ENCODE results near the gene DCUN1D5.

DCUN1D5 gene

GRCh38 chr11:103067118-103067517, 24.8 kb downstream of the DCUN1D5 start:
- H3K9ac ChIP-seq (ENCODE audit: low read depth in 1 of 2, low read length in 2 of 2), result no peak overlapping the region
- no peaks in the 10 kb centered on the region for H3K9me3 ChIP-seq (ENCODE audit: control insufficient read depth in 1 of 2, low read length in 2 of 2)
- peaks cover 9 to 18% of the 10 kb centered on the region in 2 donors for H3K36me3 ChIP-seq (ENCODE audit: control insufficient read depth in 1 of 2, insufficient read depth in 2 of 2, low read length in 2 of 2)
- H3K4me1 ChIP-seq (ENCODE audit: control insufficient read depth in 1 of 2, insufficient read depth in 2 of 2, low read length in 2 of 2), result peaks cover 4 to 19% of the 10 kb centered on the region in 2 donors
- H3K27ac ChIP-seq (ENCODE audit: low read depth, low read length), result no peak overlapping the region
- H3K4me3 ChIP-seq (ENCODE audit: low read depth in 1 of 2, low read length in 2 of 2), result no peak overlapping the region
- no peaks in the 10 kb centered on the region for H3K27me3 ChIP-seq (ENCODE audit: control insufficient read depth in 1 of 2, insufficient read depth in 2 of 2, low read length in 2 of 2)

DNA sequence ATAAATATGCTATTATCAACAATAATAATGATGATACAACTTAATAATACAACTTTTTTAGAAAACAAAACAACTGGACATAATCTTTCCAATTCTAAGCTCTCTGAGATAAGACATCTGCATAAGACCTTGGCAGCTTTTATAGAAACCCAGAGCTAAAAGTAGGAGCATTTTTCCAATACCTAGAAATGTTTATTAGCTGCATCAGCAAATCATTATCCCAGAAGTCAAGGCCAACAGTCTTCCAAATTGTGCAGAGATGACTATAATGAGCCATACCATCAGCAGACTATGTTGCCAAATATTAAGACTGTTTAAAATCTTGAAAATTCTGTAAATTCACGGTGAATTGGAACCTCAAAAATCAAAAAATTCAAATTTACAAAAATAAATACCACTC, 30.3 kb downstream of the DCUN1D5 start:
- Histone ChIP-seq H3K4me1 (ENCODE audit: control insufficient read depth in 1 of 2, insufficient read depth in 2 of 2, low read length in 2 of 2) (no peaks in the 10 kb centered on the region), H3K4me3 (ENCODE audit: low read depth in 1 of 2, low read length in 2 of 2) (no peak overlapping the region), H3K36me3 (ENCODE audit: control insufficient read depth in 1 of 2, insufficient read depth in 2 of 2, low read length in 2 of 2) (peaks cover 13 to 30% of the 10 kb centered on the region in 2 donors), H3K9me3 (ENCODE audit: control insufficient read depth in 1 of 2, low read length in 2 of 2) (no peaks in the 10 kb centered on the region), H3K27me3 (ENCODE audit: control insufficient read depth in 1 of 2, insufficient read depth in 2 of 2, low read length in 2 of 2) (no peaks in the 10 kb centered on the region), H3K9ac (ENCODE audit: low read depth in 1 of 2, low read length in 2 of 2) (no peak overlapping the region), H3K27ac (ENCODE audit: low read depth, low read length) (no peak overlapping the region)

GRCh38 chr11:103055221-103055890, 36.6 kb downstream of the DCUN1D5 start:
- Histone ChIP-seq H3K27me3 (ENCODE audit: control insufficient read depth in 1 of 2, insufficient read depth in 2 of 2, low read length in 2 of 2) (no peaks in the 10 kb centered on the region), H3K4me1 (ENCODE audit: control insufficient read depth in 1 of 2, insufficient read depth in 2 of 2, low read length in 2 of 2) (peaks cover 0 to 7% of the 10 kb centered on the region in 2 donors), H3K36me3 (ENCODE audit: control insufficient read depth in 1 of 2, insufficient read depth in 2 of 2, low read length in 2 of 2) (peaks cover 3 to 4% of the 10 kb centered on the region in 2 donors), H3K9ac (ENCODE audit: low read depth in 1 of 2, low read length in 2 of 2) (no peak overlapping the region), H3K9me3 (ENCODE audit: control insufficient read depth in 1 of 2, low read length in 2 of 2) (no peaks in the 10 kb centered on the region), H3K27ac (ENCODE audit: low read depth, low read length) (no peak overlapping the region), H3K4me3 (ENCODE audit: low read depth in 1 of 2, low read length in 2 of 2) (no peak overlapping the region)

DNA sequence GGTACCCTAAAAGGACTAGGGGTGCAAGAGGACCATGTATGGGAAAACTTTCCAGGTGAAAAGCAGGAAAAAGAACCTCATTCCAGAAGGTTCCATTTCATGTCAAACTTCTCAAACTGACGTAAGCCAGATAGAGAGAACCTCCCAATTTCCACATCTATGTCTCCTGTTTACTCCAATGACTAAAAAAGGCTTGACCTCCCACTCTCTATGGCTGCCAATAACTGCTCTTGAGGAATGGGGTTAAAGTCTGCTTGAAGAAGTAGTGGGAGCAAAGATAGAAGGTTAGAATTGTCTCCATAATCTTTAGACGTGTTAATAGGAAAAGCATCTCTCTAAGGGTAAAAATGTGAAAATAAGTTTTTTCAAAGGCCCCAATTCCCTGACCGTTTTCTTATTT, 38.0 kb downstream of the DCUN1D5 start:
- H3K27ac ChIP-seq (ENCODE audit: low read depth, low read length), result no peak overlapping the region
- no peak overlapping the region for H3K4me3 ChIP-seq (ENCODE audit: low read depth in 1 of 2, low read length in 2 of 2)
- H3K4me1 ChIP-seq (ENCODE audit: control insufficient read depth in 1 of 2, insufficient read depth in 2 of 2, low read length in 2 of 2), result peaks cover 0 to 7% of the 10 kb centered on the region in 2 donors
- H3K9me3 ChIP-seq (ENCODE audit: control insufficient read depth in 1 of 2, low read length in 2 of 2), result no peaks in the 10 kb centered on the region
- no peak overlapping the region for H3K9ac ChIP-seq (ENCODE audit: low read depth in 1 of 2, low read length in 2 of 2)
- no peaks in the 10 kb centered on the region for H3K36me3 ChIP-seq (ENCODE audit: control insufficient read depth in 1 of 2, insufficient read depth in 2 of 2, low read length in 2 of 2)
- H3K27me3 ChIP-seq (ENCODE audit: control insufficient read depth in 1 of 2, insufficient read depth in 2 of 2, low read length in 2 of 2), result no peaks in the 10 kb centered on the region

GRCh38 chr11:103051981-103052380, 40.0 kb downstream of the DCUN1D5 start:
- Histone ChIP-seq H3K4me1 (ENCODE audit: control insufficient read depth in 1 of 2, insufficient read depth in 2 of 2, low read length in 2 of 2) (peaks cover 0 to 7% of the 10 kb centered on the region in 2 donors), H3K9me3 (ENCODE audit: control insufficient read depth in 1 of 2, low read length in 2 of 2) (no peaks in the 10 kb centered on the region), H3K4me3 (ENCODE audit: low read depth in 1 of 2, low read length in 2 of 2) (no peak overlapping the region), H3K27ac (ENCODE audit: low read depth, low read length) (no peak overlapping the region), H3K36me3 (ENCODE audit: control insufficient read depth in 1 of 2, insufficient read depth in 2 of 2, low read length in 2 of 2) (no peaks in the 10 kb centered on the region), H3K27me3 (ENCODE audit: control insufficient read depth in 1 of 2, insufficient read depth in 2 of 2, low read length in 2 of 2) (no peaks in the 10 kb centered on the region), H3K9ac (ENCODE audit: low read depth in 1 of 2, low read length in 2 of 2) (no peak overlapping the region)

- H3K9ac ChIP-seq (ENCODE audit: low read depth in 1 of 2, low read length in 2 of 2), result no peak overlapping the region
- no peak overlapping the region for H3K27ac ChIP-seq (ENCODE audit: low read depth, low read length)
- H3K4me3 ChIP-seq (ENCODE audit: low read depth in 1 of 2, low read length in 2 of 2), result no peak overlapping the region
- H3K9me3 ChIP-seq (ENCODE audit: control insufficient read depth in 1 of 2, low read length in 2 of 2), result no peaks in the 10 kb centered on the region
- no peaks in the 10 kb centered on the region for H3K36me3 ChIP-seq (ENCODE audit: control insufficient read depth in 1 of 2, insufficient read depth in 2 of 2, low read length in 2 of 2)
- H3K4me1 ChIP-seq (ENCODE audit: control insufficient read depth in 1 of 2, insufficient read depth in 2 of 2, low read length in 2 of 2), result peaks cover 0 to 7% of the 10 kb centered on the region in 2 donors
- H3K27me3 ChIP-seq (ENCODE audit: control insufficient read depth in 1 of 2, insufficient read depth in 2 of 2, low read length in 2 of 2), result no peaks in the 10 kb centered on the region
Measured at GRCh38 chr11:103051151-103051801, 40.7 kb downstream of the DCUN1D5 start.

- Histone ChIP-seq H3K4me3 (ENCODE audit: low read depth in 1 of 2, low read length in 2 of 2) (no peak overlapping the region), H3K27me3 (ENCODE audit: control insufficient read depth in 1 of 2, insufficient read depth in 2 of 2, low read length in 2 of 2) (no peaks in the 10 kb centered on the region), H3K27ac (ENCODE audit: low read depth, low read length) (no peak overlapping the region), H3K36me3 (ENCODE audit: control insufficient read depth in 1 of 2, insufficient read depth in 2 of 2, low read length in 2 of 2) (no peaks in the 10 kb centered on the region), H3K9me3 (ENCODE audit: control insufficient read depth in 1 of 2, low read length in 2 of 2) (no peaks in the 10 kb centered on the region), H3K9ac (ENCODE audit: low read depth in 1 of 2, low read length in 2 of 2) (no peak overlapping the region), H3K4me1 (ENCODE audit: control insufficient read depth in 1 of 2, insufficient read depth in 2 of 2, low read length in 2 of 2) (peaks cover 0 to 7% of the 10 kb centered on the region in 2 donors)
Measured at GRCh38 chr11:103050351-103050750, 41.6 kb downstream of the DCUN1D5 start.

- Histone ChIP-seq H3K27me3 (ENCODE audit: control insufficient read depth in 1 of 2, insufficient read depth in 2 of 2, low read length in 2 of 2) (no peaks in the 10 kb centered on the region), H3K9ac (ENCODE audit: low read depth in 1 of 2, low read length in 2 of 2) (no peak overlapping the region), H3K36me3 (ENCODE audit: control insufficient read depth in 1 of 2, insufficient read depth in 2 of 2, low read length in 2 of 2) (no peaks in the 10 kb centered on the region), H3K4me3 (ENCODE audit: low read depth in 1 of 2, low read length in 2 of 2) (no peak overlapping the region), H3K9me3 (ENCODE audit: control insufficient read depth in 1 of 2, low read length in 2 of 2) (no peaks in the 10 kb centered on the region), H3K27ac (ENCODE audit: low read depth, low read length) (no peak overlapping the region), H3K4me1 (ENCODE audit: control insufficient read depth in 1 of 2, insufficient read depth in 2 of 2, low read length in 2 of 2) (peaks cover 0 to 18% of the 10 kb centered on the region in 2 donors)
Measured at GRCh38 chr11:103047837-103048236, 44.1 kb downstream of the DCUN1D5 start.

DNA sequence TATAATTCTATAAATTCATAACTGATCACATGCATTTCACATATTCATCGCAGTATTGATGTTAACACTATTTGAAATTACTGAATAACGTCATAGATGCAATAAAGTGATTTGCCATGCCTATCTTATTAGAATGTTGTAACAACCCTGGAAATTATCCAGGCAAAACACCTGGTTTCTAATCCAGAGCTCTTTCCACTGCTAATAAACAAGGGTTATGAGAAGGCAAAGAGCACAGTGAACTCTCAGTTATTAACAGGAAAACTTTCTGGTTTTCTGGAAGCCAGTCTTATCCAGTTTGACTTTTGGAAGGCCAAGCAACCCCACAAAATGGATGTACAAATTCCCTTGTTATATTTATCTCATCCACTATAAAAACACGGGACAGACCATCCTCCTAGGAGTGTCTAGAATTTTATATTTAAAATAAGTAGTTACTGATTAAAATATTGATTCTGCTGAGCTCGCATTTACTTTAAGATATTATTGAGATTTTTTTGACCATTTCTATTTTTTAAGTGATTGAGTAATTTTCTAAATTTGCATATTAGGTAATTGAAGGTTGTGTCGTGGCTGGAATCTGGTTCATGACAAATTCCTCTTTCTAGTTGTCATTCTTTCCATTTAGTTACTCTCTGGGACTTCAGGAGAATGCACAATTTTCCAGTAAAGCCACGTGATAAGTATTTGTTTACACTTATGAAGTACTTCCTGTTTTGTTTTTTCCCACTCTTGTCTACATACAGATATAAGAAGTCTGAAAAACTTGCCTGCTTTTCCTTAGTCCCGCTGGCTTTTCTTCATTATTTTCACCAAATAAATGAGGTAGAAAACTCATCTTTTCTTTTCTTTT, 47.9 kb downstream of the DCUN1D5 start:
- H3K27ac ChIP-seq (ENCODE audit: low read depth, low read length), result no peak overlapping the region
- H3K27me3 ChIP-seq (ENCODE audit: control insufficient read depth in 1 of 2, insufficient read depth in 2 of 2, low read length in 2 of 2), result no peaks in the 10 kb centered on the region
- H3K9ac ChIP-seq (ENCODE audit: low read depth in 1 of 2, low read length in 2 of 2), result no peak overlapping the region
- H3K36me3 ChIP-seq (ENCODE audit: control insufficient read depth in 1 of 2, insufficient read depth in 2 of 2, low read length in 2 of 2), result no peaks in the 10 kb centered on the region
- H3K4me1 ChIP-seq (ENCODE audit: control insufficient read depth in 1 of 2, insufficient read depth in 2 of 2, low read length in 2 of 2), result peaks cover 4 to 19% of the 10 kb centered on the region in 2 donors
- H3K4me3 ChIP-seq (ENCODE audit: low read depth in 1 of 2, low read length in 2 of 2), result peak overlapping the region in 1 of 2 donors; percentile 7
- no peaks in the 10 kb centered on the region for H3K9me3 ChIP-seq (ENCODE audit: control insufficient read depth in 1 of 2, low read length in 2 of 2)

- no peak overlapping the region for H3K4me3 ChIP-seq (ENCODE audit: low read depth in 1 of 2, low read length in 2 of 2)
- H3K9ac ChIP-seq (ENCODE audit: low read depth in 1 of 2, low read length in 2 of 2), result no peak overlapping the region
- no peaks in the 10 kb centered on the region for H3K9me3 ChIP-seq (ENCODE audit: control insufficient read depth in 1 of 2, low read length in 2 of 2)
- H3K27ac ChIP-seq (ENCODE audit: low read depth, low read length), result no peak overlapping the region
- H3K4me1 ChIP-seq (ENCODE audit: control insufficient read depth in 1 of 2, insufficient read depth in 2 of 2, low read length in 2 of 2), result peaks cover 4 to 19% of the 10 kb centered on the region in 2 donors
- H3K36me3 ChIP-seq (ENCODE audit: control insufficient read depth in 1 of 2, insufficient read depth in 2 of 2, low read length in 2 of 2), result no peaks in the 10 kb centered on the region
- no peaks in the 10 kb centered on the region for H3K27me3 ChIP-seq (ENCODE audit: control insufficient read depth in 1 of 2, insufficient read depth in 2 of 2, low read length in 2 of 2)
Measured at GRCh38 chr11:103042161-103042560, 49.8 kb downstream of the DCUN1D5 start.

Data from duodenal mucosa (tissue), 2 donors.